Peyer's patch (tissue), 4 donors: Measurements from ENCODE around the gene PTPRM. TPM values are rescaled to one million over a fixed set of nuclear protein-coding genes. Genes with fewer than 3 reads are reported as not detected.

ENCODE experiments used
- DNase-seq, 3 donors: peaks; one replicate each; pipeline ENCODE4 v3.0.0-alpha.2; 2017 to 2019
- H3K27ac ChIP-seq, 4 donors: fragments of 200-600 bp; sonication (generic); one replicate each; pipeline ENCODE4 v1.5.1; 2016 to 2019
- H3K27me3 ChIP-seq, 2 donors: fragments of 200-600 bp; sonication (generic); one replicate each; pipeline ENCODE4 v1.5.1; 2019
- H3K36me3 ChIP-seq, 3 donors: fragments of 200-600 bp; sonication (generic); one replicate each; pipeline ENCODE4 v1.5.1; 2016 to 2019
- H3K4me1 ChIP-seq, 4 donors: fragments of 200-600 bp; sonication (generic); one replicate each; pipeline ENCODE4 v1.5.1; 2016 to 2019
- H3K4me3 ChIP-seq, 4 donors: fragments of 200-600 bp; sonication (generic); 1 replicate in 3 of 4; 2 replicates in 1 of 4; pipeline ENCODE4 v1.5.1; 2016 to 2019; ENCODE audit warnings: mild to moderate bottlenecking in 1 of 4
- H3K9me3 ChIP-seq, 4 donors: fragments of 200-600 bp; sonication (generic); one replicate each; pipeline ENCODE4 v1.5.1; 2016 to 2019; ENCODE audit warnings: mild to moderate bottlenecking in 1 of 4
- POLR2A ChIP-seq, 2 donors: fragments of 450-650 bp; IDR thresholded peaks; one replicate each; pipeline ENCODE4 v1.5.1; 2017; ENCODE audit warnings: antibody characterized with exemption in 2 of 2, mild to moderate bottlenecking in 2 of 2, moderate library complexity in 2 of 2
- total RNA-seq, 4 donors: library from RNA; depleted of rRNA; stranded (reverse); fragments of >200 nt; gene quantifications; one replicate each; pipeline ENCODE4 v1.1.0, GENCODE V29; 2016
- TF ChIP-seq, protein P1 (sequence below), 6 experiments: fragments of 450-650 bp in 4 of 6; fragments of 200-600 bp in 2 of 6; sonication (generic) in 1 of 6; IDR thresholded peaks; one replicate each; pipeline ENCODE4 v1.5.1; 2017 to 2019; ENCODE audit warnings: antibody characterized with exemption in 6 of 6, mild to moderate bottlenecking in 3 of 6, moderate library complexity in 1 of 6

The PTPRM gene
- total RNA-seq, 4 donors from 2014 or later: 39.6 to 211 (median 80.3) TPM

- Histone ChIP-seq H3K4me1 (no peaks in the 10 kb centered on the region), H3K9me3 (no peaks in the 10 kb centered on the region), H3K36me3 (no peaks in the 10 kb centered on the region), H3K4me3 (no peak overlapping the region), H3K27ac (no peak overlapping the region), H3K27me3 (no peaks in the 10 kb centered on the region)
- TF ChIP-seq, protein P1, sequence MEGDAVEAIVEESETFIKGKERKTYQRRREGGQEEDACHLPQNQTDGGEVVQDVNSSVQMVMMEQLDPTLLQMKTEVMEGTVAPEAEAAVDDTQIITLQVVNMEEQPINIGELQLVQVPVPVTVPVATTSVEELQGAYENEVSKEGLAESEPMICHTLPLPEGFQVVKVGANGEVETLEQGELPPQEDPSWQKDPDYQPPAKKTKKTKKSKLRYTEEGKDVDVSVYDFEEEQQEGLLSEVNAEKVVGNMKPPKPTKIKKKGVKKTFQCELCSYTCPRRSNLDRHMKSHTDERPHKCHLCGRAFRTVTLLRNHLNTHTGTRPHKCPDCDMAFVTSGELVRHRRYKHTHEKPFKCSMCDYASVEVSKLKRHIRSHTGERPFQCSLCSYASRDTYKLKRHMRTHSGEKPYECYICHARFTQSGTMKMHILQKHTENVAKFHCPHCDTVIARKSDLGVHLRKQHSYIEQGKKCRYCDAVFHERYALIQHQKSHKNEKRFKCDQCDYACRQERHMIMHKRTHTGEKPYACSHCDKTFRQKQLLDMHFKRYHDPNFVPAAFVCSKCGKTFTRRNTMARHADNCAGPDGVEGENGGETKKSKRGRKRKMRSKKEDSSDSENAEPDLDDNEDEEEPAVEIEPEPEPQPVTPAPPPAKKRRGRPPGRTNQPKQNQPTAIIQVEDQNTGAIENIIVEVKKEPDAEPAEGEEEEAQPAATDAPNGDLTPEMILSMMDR (IDR thresholded peaks at IDR 0.05): no peak
- no peak for TF ChIP-seq POLR2A (IDR thresholded peaks at IDR 0.05)
- no peak for DNase-seq
Observed at GRCh38 chr18:8106603-8107002, 539.5 kb downstream of the PTPRM start.

DNA sequence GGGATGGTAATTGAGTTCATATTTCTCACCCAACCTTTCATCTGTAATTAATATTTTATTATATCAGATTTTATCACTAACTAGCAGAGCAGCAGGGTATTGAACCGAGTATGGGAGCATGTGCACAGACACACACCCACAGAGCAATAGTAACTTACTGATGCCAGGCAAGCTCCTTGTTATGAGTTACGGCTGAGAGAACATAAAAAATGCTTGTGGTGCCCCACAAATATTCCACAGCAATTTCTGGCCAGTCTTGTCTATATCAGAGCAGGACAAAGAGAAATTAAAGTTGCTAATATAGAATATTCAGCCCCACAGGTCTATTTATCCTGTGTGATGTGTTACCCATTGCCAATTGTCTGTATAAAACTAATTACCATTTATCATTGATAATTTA is 540.3 kb downstream of the PTPRM start:
- Histone ChIP-seq H3K27me3 (no peaks in the 10 kb centered on the region), H3K4me1 (no peaks in the 10 kb centered on the region), H3K36me3 (no peaks in the 10 kb centered on the region), H3K4me3 (no peak overlapping the region), H3K27ac (no peak overlapping the region), H3K9me3 (no peaks in the 10 kb centered on the region)
- DNase-seq: no peak
- TF ChIP-seq POLR2A (IDR thresholded peaks at IDR 0.05): no peak
- TF ChIP-seq, protein P1 (IDR thresholded peaks at IDR 0.05): no peak

DNA sequence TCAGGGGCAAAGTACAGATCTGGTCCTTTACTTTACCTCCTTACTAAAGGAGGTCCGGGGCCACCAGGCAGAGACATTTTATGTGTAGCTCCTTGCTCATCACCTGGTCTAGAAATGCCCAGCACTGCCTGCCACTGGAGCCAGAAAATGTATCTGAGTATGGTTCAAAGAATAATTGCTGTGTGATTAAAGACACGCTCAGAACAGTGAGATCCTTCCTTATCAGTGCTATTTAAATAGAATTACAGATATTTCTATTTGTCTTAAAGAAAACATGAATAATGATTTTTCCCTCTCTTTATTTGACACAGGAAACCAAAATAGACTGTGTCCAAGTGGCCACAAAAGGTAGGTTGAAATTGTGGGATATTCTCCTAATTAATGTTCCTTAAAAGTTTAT is 547.4 kb downstream of the PTPRM start:
- Histone ChIP-seq H3K4me1 (no peaks in the 10 kb centered on the region), H3K9me3 (no peaks in the 10 kb centered on the region), H3K4me3 (no peak overlapping the region), H3K27ac (no peak overlapping the region), H3K27me3 (no peaks in the 10 kb centered on the region), H3K36me3 (no peaks in the 10 kb centered on the region)
- DNase-seq: no peak
- TF ChIP-seq, protein P1 (IDR thresholded peaks at IDR 0.05): no peak
- TF ChIP-seq POLR2A (IDR thresholded peaks at IDR 0.05): no peak

DNA sequence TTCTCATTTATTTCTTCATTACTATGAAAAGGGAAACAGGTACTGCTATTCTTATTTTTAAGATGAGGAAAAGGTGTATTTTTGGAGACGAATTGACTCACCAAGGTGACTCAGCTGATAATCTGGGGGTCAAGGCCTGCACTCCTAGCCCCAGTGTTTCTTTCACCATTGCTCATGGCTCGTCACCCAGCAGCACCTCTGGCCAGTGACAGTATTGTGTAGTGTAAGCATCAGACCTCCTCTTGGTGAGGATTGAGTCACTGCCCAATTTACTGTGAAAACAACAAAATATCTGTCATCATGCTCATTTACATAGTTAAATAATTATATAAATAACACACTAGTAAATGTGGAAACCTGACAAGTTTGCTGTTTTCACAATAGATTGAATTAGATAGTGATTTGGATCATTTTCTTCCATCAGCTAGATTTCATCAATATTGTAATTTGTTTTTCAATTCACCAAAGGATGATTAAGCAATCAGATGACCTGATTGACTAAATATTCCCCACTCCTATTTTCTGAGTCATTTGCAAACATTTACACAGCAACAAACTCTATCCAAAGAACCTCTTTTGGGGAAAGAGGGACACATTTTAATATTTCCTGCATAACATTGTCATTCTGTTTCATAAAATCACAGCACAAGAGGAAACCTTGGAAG is 549.4 kb downstream of the PTPRM start:
- no peaks in the 10 kb centered on the region for H3K27me3 ChIP-seq
- H3K4me3 ChIP-seq: no peak overlapping the region
- DNase-seq: no peak
- no peaks in the 10 kb centered on the region for H3K9me3 ChIP-seq
- H3K4me1 ChIP-seq: no peaks in the 10 kb centered on the region
- H3K27ac ChIP-seq: peak overlapping the region in 2 of 4 donors; percentile 25 to 50
- TF ChIP-seq, protein P1 (IDR thresholded peaks at IDR 0.05): no peak
- no peak for TF ChIP-seq POLR2A (IDR thresholded peaks at IDR 0.05)
- H3K36me3 ChIP-seq: no peaks in the 10 kb centered on the region

DNA sequence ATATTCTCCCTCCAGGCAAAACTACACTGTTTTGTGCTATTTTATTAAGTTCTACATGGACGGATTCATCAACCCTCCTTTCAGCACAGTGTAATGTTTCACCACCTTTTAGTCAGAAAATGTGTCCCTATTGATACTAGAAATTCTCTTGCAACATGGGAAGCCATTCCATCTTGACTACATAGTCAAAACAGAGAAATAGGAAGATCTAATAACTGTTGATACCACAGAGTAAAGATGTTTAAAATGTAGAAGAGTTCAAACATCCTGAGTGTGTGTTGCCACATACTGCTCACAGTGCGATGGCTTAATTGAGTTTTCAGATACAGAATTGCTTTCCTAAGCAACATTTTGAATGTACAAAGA is 549.9 kb downstream of the PTPRM start:
- H3K4me3 ChIP-seq: no peak overlapping the region
- no peak for TF ChIP-seq POLR2A (IDR thresholded peaks at IDR 0.05)
- TF ChIP-seq, protein P1 (IDR thresholded peaks at IDR 0.05): no peak
- no peak for DNase-seq
- H3K27ac ChIP-seq: peak overlapping the region in 2 of 4 donors; percentile 25 to 50
- no peaks in the 10 kb centered on the region for H3K9me3 ChIP-seq
- no peaks in the 10 kb centered on the region for H3K36me3 ChIP-seq
- H3K4me1 ChIP-seq: no peaks in the 10 kb centered on the region
- no peaks in the 10 kb centered on the region for H3K27me3 ChIP-seq

GRCh38 chr18:8121101-8121500 is 554.0 kb downstream of the PTPRM start:
- Histone ChIP-seq H3K27me3 (no peaks in the 10 kb centered on the region), H3K27ac (no peak overlapping the region), H3K4me1 (no peaks in the 10 kb centered on the region), H3K9me3 (no peaks in the 10 kb centered on the region), H3K36me3 (no peaks in the 10 kb centered on the region), H3K4me3 (no peak overlapping the region)
- DNase-seq: no peak
- TF ChIP-seq, protein P1 (IDR thresholded peaks at IDR 0.05): no peak
- TF ChIP-seq POLR2A (IDR thresholded peaks at IDR 0.05): no peak
